B cell (primary cell): Measurements from ENCODE around the gene BMPR1A. TPM values are rescaled to one million over a fixed set of nuclear protein-coding genes. Genes with fewer than 3 reads are reported as not detected.

Experiments
- ATAC-seq: fragments of 200-7000 bp; cut with Tn5 transposase; one replicate; pipeline ENCODE4 v1.10.0; 2021; ENCODE audit warnings: low read depth, mild to moderate bottlenecking, moderate number of reproducible peaks, moderate library complexity
- CTCF ChIA-PET: fragments of 350-600 bp; sonication (Branson Sonifier 250); formaldehyde crosslinking; loops from one replicate; lab custom pipeline; 2021; ENCODE audit warnings: antibody characterized with exemption, inconsistent platforms; lab: Charles Lee
- POLR2A ChIA-PET: fragments of 350-600 bp; sonication (Branson Sonifier 250); formaldehyde crosslinking; loops from one replicate; lab custom pipeline; 2021; ENCODE audit warnings: antibody characterized with exemption; lab: Charles Lee
- DNase-seq: peaks from one replicate; pipeline ENCODE4 v3.0.0; 2013
- H2AFZ ChIP-seq: 2 replicates; pipeline ENCODE4 v1.6.1; 2012; ENCODE audit warnings: mild to moderate bottlenecking, low read depth, low read length; ENCODE audit not compliant: insufficient read depth, poor library complexity, severe bottlenecking
- H3K27ac ChIP-seq, 2 donors: 1 replicate in 1 of 2; 2 replicates in 1 of 2; pipeline ENCODE4 v1.5.1; 2012 to 2013; ENCODE audit warnings: low read length in 2 of 2, mild to moderate bottlenecking in 2 of 2, moderate library complexity in 1 of 2
- H3K27me3 ChIP-seq, 4 experiments: fragments of 200-600 bp in 1 of 4; sonication (generic) in 1 of 4; replicated peaks in 1 of 4; 1 replicate in 2 of 4; 2 replicates in 2 of 4; pipeline versions ENCODE4 v1.6.1 to v1.7.0; 2013 to 2016; ENCODE audit warnings: low read length in 3 of 4, mild to moderate bottlenecking in 2 of 4, mixed read lengths in 1 of 4, moderate library complexity in 1 of 4; ENCODE audit not compliant: insufficient read depth in 4 of 4, control insufficient read depth in 3 of 4; ENCODE audit errors: control extremely low read depth in 1 of 4
- H3K36me3 ChIP-seq, 2 experiments: replicated peaks in 1 of 2; 1 replicate in 1 of 2; 2 replicates in 1 of 2; pipeline versions ENCODE4 v1.6.1 to v1.7.1; 2013; ENCODE audit warnings: low read length in 1 of 2; ENCODE audit not compliant: insufficient read depth in 2 of 2, control insufficient read depth in 1 of 2; ENCODE audit errors: control extremely low read depth in 1 of 2, extremely low read depth in 1 of 2
- H3K4me1 ChIP-seq, 2 donors: fragments of 200-600 bp in 1 of 2; sonication (generic) in 1 of 2; 1 replicate in 1 of 2; 2 replicates in 1 of 2; pipeline versions ENCODE4 v1.5.1 to v1.6.1; 2013 to 2017; ENCODE audit warnings: low read length in 2 of 2; ENCODE audit not compliant: control insufficient read depth in 2 of 2, insufficient read depth in 2 of 2
- H3K4me2 ChIP-seq: replicated peaks from 2 replicates; pipeline ENCODE3; 2012; ENCODE audit warnings: mild to moderate bottlenecking, low read depth, low read length; ENCODE audit not compliant: poor library complexity, severe bottlenecking
- H3K4me3 ChIP-seq, 5 experiments: fragments of 200-600 bp in 1 of 5; sonication (generic) in 1 of 5; 1 replicate in 3 of 5; 2 replicates in 2 of 5; pipeline versions ENCODE4 v1.5.1 to v1.7.0; 2011 to 2016; ENCODE audit warnings: low read length in 4 of 5, mild to moderate bottlenecking in 4 of 5, low read depth in 2 of 5, control low read depth in 1 of 5, moderate library complexity in 1 of 5; ENCODE audit not compliant: insufficient read depth in 1 of 5; ENCODE audit errors: control extremely low read depth in 1 of 5, extremely low read depth in 1 of 5
- H3K79me2 ChIP-seq: fragments of 200-600 bp; sonication (generic); one replicate; pipeline ENCODE4 v1.6.0; 2016; ENCODE audit warnings: low read length; ENCODE audit not compliant: control insufficient read depth, insufficient read depth
- H3K9ac ChIP-seq: fragments of 200-600 bp; sonication (generic); 2 replicates; pipeline ENCODE4 v1.6.1; 2017; ENCODE audit warnings: mild to moderate bottlenecking, low read length, moderate library complexity
- H3K9me3 ChIP-seq, 3 donors: one replicate each; pipeline versions ENCODE4 v1.6.1 to v1.7.1; 2013; ENCODE audit warnings: low read length in 2 of 3; ENCODE audit not compliant: control insufficient read depth in 2 of 3, insufficient read depth in 1 of 3; ENCODE audit errors: control extremely low read depth in 1 of 3
- H4K20me1 ChIP-seq: 2 replicates; pipeline ENCODE4 v1.6.0; 2012; ENCODE audit warnings: mild to moderate bottlenecking, low read length; ENCODE audit not compliant: insufficient read depth, control insufficient read depth, poor library complexity, severe bottlenecking
- H3K27ac Mint-ChIP-seq: one replicate; pipeline ENCODE4 v1.8.0; 2021; ENCODE audit warnings: mixed read lengths
- H3K27me3 Mint-ChIP-seq: one replicate; pipeline ENCODE4 v1.8.0; 2021; ENCODE audit warnings: mixed read lengths
- H3K4me1 Mint-ChIP-seq: one replicate; pipeline ENCODE4 v1.8.0; 2021; ENCODE audit warnings: mixed read lengths
- H3K4me3 Mint-ChIP-seq: one replicate; pipeline ENCODE4 v1.8.0; 2021; ENCODE audit warnings: mixed read lengths
- H3K9me3 Mint-ChIP-seq: one replicate; pipeline ENCODE4 v1.8.0; 2022; ENCODE audit warnings: mixed read lengths; ENCODE audit not compliant: insufficient read depth
- EZH2 ChIP-seq: IDR thresholded peaks from 2 replicates; pipeline ENCODE4 v1.6.1; 2012; ENCODE audit warnings: borderline replicate concordance, low read depth, mild to moderate bottlenecking, moderate library complexity, low read length; ENCODE audit not compliant: insufficient read depth, poor library complexity, severe bottlenecking
- WGBS: methylation state at CpG from one replicate; pipeline ENCODE4 v1.1.5; 2013; ENCODE audit warnings: missing lambda C conversion rate; ENCODE audit not compliant: insufficient coverage; 5-methylcytosine and 5-hydroxymethylcytosine counted together
- intact Hi-C: fragments of 100-400 bp; cut with micrococcal nuclease; formaldehyde crosslinking; loops from one replicate; pipeline ENCODE4 v1.10.0; 2022
- polyA plus RNA-seq: library from polyadenylated mRNA; depleted of rRNA; stranded (reverse); fragments of >200 nt; gene quantifications from 2 replicates; pipeline ENCODE4 v1.2.3, GENCODE V29; 2012
- total RNA-seq, 2 donors: library from RNA; stranded (reverse); fragments of 120-200 nt in 1 of 2; gene quantifications; 1 replicate in 1 of 2; 2 replicates in 1 of 2; pipeline versions ENCODE4 v1.2.3 to v1.2.4, GENCODE V29; 2013 to 2022
- TF ChIP-seq, protein P1 (sequence below): fragments of 200-600 bp; IDR thresholded peaks from one replicate; pipeline ENCODE4 v1.8.0; 2022; ENCODE audit warnings: antibody characterized with exemption, mild to moderate bottlenecking

The BMPR1A gene
- total and polyA plus RNA-seq, 2 donors (not counting 1 experiment from before 2014, with no cell fraction given) = 1.9 to 15.1 TPM

DNA sequence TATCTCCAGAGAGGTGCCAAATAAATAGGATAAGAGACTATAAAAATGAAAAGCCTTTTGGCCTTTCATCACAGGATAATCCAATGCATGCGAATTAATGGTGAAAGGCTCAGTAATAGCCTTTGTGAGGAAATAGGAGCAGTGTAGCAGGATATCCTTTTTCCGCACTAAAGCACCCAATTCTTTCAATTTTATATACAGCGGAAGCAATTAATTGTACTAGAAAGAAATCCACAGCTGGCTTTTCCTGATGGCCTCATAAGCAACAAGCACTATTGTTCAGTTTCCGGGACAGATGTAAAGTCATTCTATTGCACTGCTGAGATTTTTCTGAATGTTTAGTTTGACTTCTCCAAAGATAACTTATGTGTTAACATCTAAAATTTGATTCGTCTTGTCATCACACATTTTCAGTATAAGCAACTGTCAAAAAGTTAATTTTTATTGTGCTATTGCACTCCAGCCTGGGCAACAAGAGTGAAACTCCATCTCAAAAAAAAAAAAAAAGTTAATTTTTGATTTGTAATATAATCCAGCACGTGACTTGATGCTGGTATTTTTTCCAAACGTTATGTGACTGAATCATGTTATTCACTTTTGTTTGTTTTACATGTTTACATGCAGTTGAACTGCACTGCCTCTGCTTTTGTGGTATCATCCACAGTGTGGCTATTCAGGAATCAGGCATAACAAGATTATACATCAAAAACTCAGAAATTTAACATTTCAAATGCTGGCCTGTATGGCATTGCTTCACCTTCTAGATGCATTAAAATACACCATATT is 8.4 kb upstream of the BMPR1A start:
- H4K20me1 ChIP-seq = no peaks in the 10 kb centered on the region
- WGBS = 30% methylated on average over 2 of the region's 7 CpGs
- H3K9me3 ChIP-seq = no peaks in the 10 kb centered on the region
- no peaks in the 10 kb centered on the region for H3K79me2 ChIP-seq
- no peak overlapping the region for H3K27ac Mint-ChIP-seq
- H3K4me3 Mint-ChIP-seq = no peak overlapping the region
- no peak overlapping the region for H3K27ac ChIP-seq
- H3K36me3 ChIP-seq = no peaks in the 10 kb centered on the region
- H3K27me3 Mint-ChIP-seq = peaks cover 12% of the 10 kb centered on the region
- H3K4me3 ChIP-seq = no peak overlapping the region
- intact Hi-C loops = no loop called here
- H3K27me3 ChIP-seq = peaks cover 0 to 15% (median 13%) of the 10 kb centered on the region in 4 experiments
- H3K9ac ChIP-seq = no peak overlapping the region
- TF ChIP-seq, protein P1, sequence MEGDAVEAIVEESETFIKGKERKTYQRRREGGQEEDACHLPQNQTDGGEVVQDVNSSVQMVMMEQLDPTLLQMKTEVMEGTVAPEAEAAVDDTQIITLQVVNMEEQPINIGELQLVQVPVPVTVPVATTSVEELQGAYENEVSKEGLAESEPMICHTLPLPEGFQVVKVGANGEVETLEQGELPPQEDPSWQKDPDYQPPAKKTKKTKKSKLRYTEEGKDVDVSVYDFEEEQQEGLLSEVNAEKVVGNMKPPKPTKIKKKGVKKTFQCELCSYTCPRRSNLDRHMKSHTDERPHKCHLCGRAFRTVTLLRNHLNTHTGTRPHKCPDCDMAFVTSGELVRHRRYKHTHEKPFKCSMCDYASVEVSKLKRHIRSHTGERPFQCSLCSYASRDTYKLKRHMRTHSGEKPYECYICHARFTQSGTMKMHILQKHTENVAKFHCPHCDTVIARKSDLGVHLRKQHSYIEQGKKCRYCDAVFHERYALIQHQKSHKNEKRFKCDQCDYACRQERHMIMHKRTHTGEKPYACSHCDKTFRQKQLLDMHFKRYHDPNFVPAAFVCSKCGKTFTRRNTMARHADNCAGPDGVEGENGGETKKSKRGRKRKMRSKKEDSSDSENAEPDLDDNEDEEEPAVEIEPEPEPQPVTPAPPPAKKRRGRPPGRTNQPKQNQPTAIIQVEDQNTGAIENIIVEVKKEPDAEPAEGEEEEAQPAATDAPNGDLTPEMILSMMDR = no peak
- TF ChIP-seq EZH2 = no peak
- no peak for DNase-seq
- no peaks in the 10 kb centered on the region for H3K9me3 Mint-ChIP-seq
- no peak for ATAC-seq
- H3K4me2 ChIP-seq = peak overlapping the region; percentile 25
- CTCF ChIA-PET = no interaction called here
- H2AFZ ChIP-seq = no peak overlapping the region
- peaks cover 13% of the 10 kb centered on the region for H3K4me1 Mint-ChIP-seq
- H3K4me1 ChIP-seq = peaks cover 10 to 11% of the 10 kb centered on the region in 2 donors
- POLR2A ChIA-PET = no interaction called here

DNA sequence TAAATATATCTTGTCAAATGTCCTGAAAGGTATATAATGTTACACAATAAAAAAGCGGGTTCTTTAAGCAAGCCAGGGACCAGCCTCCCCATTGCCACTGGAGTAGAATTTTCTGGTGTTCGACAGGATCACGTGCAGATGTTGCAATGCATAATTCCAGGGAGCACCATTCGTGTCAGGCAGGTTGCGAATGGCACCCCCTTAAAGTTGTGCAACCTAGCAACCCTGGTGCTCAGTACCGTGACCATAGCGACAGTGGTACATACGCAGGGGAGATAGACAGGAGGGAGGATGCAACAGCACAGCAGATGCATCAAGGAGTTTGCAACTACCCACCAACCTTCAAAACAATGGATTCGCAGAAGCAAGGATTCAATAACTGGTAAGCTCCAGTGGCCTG is 6.6 kb upstream of the BMPR1A start:
- Histone ChIP-seq H3K4me2 (no peak overlapping the region), H2AFZ (no peak overlapping the region), H3K79me2 (no peaks in the 10 kb centered on the region), H3K36me3 (no peaks in the 10 kb centered on the region), H3K4me3 (no peak overlapping the region), H3K4me1 (peaks cover 15 to 16% of the 10 kb centered on the region in 2 donors), H4K20me1 (no peaks in the 10 kb centered on the region), H3K9ac (no peak overlapping the region), H3K27ac (no peak overlapping the region), H3K27me3 (peaks cover 0 to 15% (median 9%) of the 10 kb centered on the region in 4 experiments), H3K9me3 (no peaks in the 10 kb centered on the region)
- ChIA-PET POLR2A (interaction anchor here (0.6 kb wide), 1 partner anchor 26 kb away, joined by 3 read pairs; no protein-coding TSS in a partner anchor), CTCF (no interaction called here)
- intact Hi-C loops = no loop called here
- H3K27me3 Mint-ChIP-seq = peaks cover 11% of the 10 kb centered on the region
- TF ChIP-seq, protein P1 = no peak
- TF ChIP-seq EZH2 = no peak
- no peak for ATAC-seq
- no peak overlapping the region for H3K27ac Mint-ChIP-seq
- no peak for DNase-seq
- H3K9me3 Mint-ChIP-seq = no peaks in the 10 kb centered on the region
- WGBS = 97% methylated on average over 6 of the region's 9 CpGs
- H3K4me1 Mint-ChIP-seq = peaks cover 20% of the 10 kb centered on the region
- H3K4me3 Mint-ChIP-seq = no peak overlapping the region
